ENCODE results near the gene HJURP.

HJURP gene

DNA sequence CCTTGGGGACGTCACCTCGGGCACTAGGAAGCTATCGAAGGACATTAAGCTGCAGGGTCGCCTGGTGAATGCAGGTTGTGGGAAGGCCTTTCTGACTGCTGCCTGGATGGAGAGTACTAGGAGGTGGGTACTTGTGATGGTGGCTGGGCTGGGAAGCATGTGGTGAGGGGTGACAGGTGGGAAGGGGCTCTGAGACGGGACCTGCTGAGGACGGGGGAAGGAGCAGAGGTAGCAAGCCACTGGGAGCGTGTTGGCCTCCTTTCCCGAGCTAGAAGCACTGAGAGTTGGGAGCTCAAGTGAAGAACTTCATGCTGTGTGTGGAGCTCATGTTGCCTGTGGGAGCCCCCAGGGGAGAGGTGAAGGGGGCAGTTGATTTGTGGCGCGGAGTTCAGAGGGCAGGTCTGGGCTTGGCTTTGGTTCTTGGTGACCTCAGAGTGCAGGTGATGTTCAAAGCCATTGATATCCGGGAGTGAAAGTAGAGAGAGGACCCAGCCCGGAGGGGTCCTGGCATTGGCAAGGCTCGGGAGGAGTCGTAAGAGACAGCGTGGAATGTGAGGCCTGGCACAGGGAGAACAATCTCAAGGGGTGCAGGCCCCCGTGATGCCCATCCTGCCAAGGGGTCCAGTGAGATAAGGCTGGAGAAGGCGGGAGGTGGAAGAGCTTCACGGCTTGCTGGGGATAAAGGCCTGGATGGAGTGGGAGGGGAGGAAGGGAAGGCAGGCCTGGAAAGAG, 63.0 kb downstream of the HJURP start:
- Histone ChIP-seq H3K79me2 (ENCODE audit: insufficient read depth, low read length) (no peaks in the 10 kb centered on the region), H3K9ac (ENCODE audit: low read depth, low read length, poor library complexity, severe bottlenecking) (no peak overlapping the region)
- TF ChIP-seq EZH2phosphoT487 (IDR thresholded peaks at IDR 0.05; ENCODE audit: borderline replicate concordance) = no peak
- TF ChIP-seq, protein P1, sequence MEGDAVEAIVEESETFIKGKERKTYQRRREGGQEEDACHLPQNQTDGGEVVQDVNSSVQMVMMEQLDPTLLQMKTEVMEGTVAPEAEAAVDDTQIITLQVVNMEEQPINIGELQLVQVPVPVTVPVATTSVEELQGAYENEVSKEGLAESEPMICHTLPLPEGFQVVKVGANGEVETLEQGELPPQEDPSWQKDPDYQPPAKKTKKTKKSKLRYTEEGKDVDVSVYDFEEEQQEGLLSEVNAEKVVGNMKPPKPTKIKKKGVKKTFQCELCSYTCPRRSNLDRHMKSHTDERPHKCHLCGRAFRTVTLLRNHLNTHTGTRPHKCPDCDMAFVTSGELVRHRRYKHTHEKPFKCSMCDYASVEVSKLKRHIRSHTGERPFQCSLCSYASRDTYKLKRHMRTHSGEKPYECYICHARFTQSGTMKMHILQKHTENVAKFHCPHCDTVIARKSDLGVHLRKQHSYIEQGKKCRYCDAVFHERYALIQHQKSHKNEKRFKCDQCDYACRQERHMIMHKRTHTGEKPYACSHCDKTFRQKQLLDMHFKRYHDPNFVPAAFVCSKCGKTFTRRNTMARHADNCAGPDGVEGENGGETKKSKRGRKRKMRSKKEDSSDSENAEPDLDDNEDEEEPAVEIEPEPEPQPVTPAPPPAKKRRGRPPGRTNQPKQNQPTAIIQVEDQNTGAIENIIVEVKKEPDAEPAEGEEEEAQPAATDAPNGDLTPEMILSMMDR (conservative IDR thresholded peaks at IDR 0.05; ENCODE audit: low read length) = no peak

DNA sequence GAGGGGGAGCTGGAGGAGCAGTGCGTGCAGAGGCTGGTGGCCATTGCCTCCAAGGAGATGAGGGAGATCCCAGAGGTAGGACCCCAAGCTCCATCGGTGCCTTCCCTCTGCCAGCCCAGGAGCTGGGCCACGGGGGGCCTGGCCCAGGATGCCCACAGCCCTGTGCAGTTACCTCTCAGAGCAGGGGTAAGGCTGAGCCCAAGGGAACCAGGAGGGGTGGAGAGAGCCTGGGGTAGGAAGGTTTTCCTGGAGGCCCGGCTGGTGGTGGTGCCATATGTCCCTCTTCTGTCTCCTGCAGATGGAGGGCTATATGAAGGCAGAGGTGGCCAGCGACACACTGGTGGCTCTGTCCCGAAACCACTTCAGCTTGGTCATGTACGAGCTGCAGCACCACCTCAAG, 64.8 kb downstream of the HJURP start:
- TF ChIP-seq EZH2phosphoT487 (IDR thresholded peaks at IDR 0.05; ENCODE audit: borderline replicate concordance) = no peak
- TF ChIP-seq, protein P1 (conservative IDR thresholded peaks at IDR 0.05; ENCODE audit: low read length) = no peak
- H3K36me3 ChIP-seq (ENCODE audit: insufficient read depth, low read length) = no peaks in the 10 kb centered on the region
- no peak overlapping the region for H3K9ac ChIP-seq (ENCODE audit: low read depth, low read length, poor library complexity, severe bottlenecking)
- H3K79me2 ChIP-seq (ENCODE audit: insufficient read depth, low read length) = no peaks in the 10 kb centered on the region
- no peak overlapping the region for H3K4me2 ChIP-seq (ENCODE audit: low read depth, low read length, poor library complexity, severe bottlenecking)
- H2AFZ ChIP-seq (ENCODE audit: low read length) = no peak overlapping the region
- no peaks in the 10 kb centered on the region for H3K9me3 ChIP-seq (ENCODE audit: insufficient read depth, low read depth, low read length)
- no peaks in the 10 kb centered on the region for H3K4me1 ChIP-seq (ENCODE audit: insufficient read depth, low read length, poor library complexity, severe bottlenecking)
- no peak overlapping the region for H3K4me3 ChIP-seq (ENCODE audit: low read length, poor library complexity, severe bottlenecking)
- H4K20me1 ChIP-seq (ENCODE audit: insufficient read depth, low read length, poor library complexity, severe bottlenecking) = no peaks in the 10 kb centered on the region
- H3K27me3 ChIP-seq (ENCODE audit: insufficient read depth, low read length, poor library complexity, severe bottlenecking) = no peaks in the 10 kb centered on the region
- no peaks in the 10 kb centered on the region for H3F3A ChIP-seq (ENCODE audit: low read depth)
- no peaks in the 10 kb centered on the region for H3K9me2 ChIP-seq (replicated peaks; ENCODE audit: low read depth, low read length)

More for the DNA sequence above, 63.0 kb downstream of the HJURP start:
- H4K20me1 ChIP-seq (ENCODE audit: insufficient read depth, low read length, poor library complexity, severe bottlenecking) = no peaks in the 10 kb centered on the region
- H3K27me3 ChIP-seq (ENCODE audit: insufficient read depth, low read length, poor library complexity, severe bottlenecking) = no peaks in the 10 kb centered on the region
- no peaks in the 10 kb centered on the region for H3K36me3 ChIP-seq (ENCODE audit: insufficient read depth, low read length)
- no peak overlapping the region for H3K4me2 ChIP-seq (ENCODE audit: low read depth, low read length, poor library complexity, severe bottlenecking)
- no peak overlapping the region for H2AFZ ChIP-seq (ENCODE audit: low read length)
- no peaks in the 10 kb centered on the region for H3F3A ChIP-seq (ENCODE audit: low read depth)
- H3K4me3 ChIP-seq (ENCODE audit: low read length, poor library complexity, severe bottlenecking) = no peak overlapping the region
- no peaks in the 10 kb centered on the region for H3K9me3 ChIP-seq (ENCODE audit: insufficient read depth, low read depth, low read length)
- no peaks in the 10 kb centered on the region for H3K4me1 ChIP-seq (ENCODE audit: insufficient read depth, low read length, poor library complexity, severe bottlenecking)
- H3K9me2 ChIP-seq (replicated peaks; ENCODE audit: low read depth, low read length) = no peaks in the 10 kb centered on the region
